ENCODE measurements around the gene NRTN.
"Not testable (repeated sequence)": the region's sequence is repeated elsewhere in the genome, so short reads cannot be mapped to it uniquely, and the experiment has no call there.

- not testable (repeated sequence) for TF ChIP-seq CTCF, POLR2AphosphoS5 (IDR thresholded peaks at IDR 0.05)
These were observed 69.6 kb downstream of the NRTN start for GRCh38 chr19:5874496-5874895.

Measured in breast epithelium (tissue), 3 donors.